Mesangial cell (primary cell): ENCODE results near the gene TCEANC2. TPM values are rescaled to one million over a fixed set of nuclear protein-coding genes. Genes with fewer than 3 reads are reported as not detected.

Experiments
- total RNA-seq: library from RNA; depleted of rRNA; stranded (reverse); fragments of >200 nt; gene quantifications from 2 replicates; pipeline ENCODE4 v1.2.3, GENCODE V29; 2015

The TCEANC2 gene
- total RNA-seq: 2.0 and 2.6 TPM in 2 replicates

DNA sequence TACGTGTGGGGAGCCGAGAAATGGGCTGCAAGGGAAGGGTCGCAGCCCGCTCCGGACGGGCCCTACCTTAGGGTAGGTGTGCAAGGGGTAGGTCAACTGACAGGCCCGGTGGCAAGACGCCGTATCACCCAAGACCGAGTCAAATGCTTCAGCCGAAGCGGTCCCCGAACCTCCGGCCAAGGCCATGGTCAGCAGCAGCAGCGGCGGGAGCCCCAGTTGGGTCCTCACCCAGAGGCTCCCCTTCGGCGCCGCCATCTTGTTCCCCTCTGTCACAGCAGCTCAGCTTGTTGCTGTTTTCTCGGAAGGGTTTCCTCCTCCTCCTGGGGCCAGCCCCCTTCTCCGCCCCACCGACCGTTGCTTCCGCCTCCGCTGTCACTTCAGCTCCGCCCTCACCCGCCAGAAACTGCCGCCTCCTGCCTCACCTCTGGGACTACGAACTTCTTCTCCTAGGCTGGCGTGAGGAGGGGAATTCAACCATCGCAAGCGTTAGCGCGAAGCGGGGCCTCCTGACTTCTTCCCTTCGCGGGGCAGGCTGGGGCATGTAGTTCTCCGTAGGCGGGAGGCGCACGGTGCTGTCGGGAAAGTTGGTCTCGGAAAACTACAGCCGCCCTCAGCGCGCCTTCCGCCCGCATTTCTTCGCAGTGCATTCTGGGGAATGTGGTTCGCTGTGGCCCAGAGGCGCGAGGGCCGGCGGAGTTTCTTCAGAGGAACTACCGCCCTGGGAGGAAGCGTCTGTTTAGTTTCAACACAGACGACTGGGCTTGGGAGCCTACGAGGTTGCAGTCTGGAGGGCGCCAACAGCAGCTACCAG is at the start of gene TCEANC2, which contains the start of gene TMEM59:
Gene TCEANC2 (plus strand): TSS at position 675 of the 811 bp plus-strand sequence. CDS start 815 bp downstream, outside the sequence.
Gene TMEM59 (minus strand): TSS at position 271 of the 811 bp plus-strand sequence. CDS start 16 bp downstream, at position 255.

DNA sequence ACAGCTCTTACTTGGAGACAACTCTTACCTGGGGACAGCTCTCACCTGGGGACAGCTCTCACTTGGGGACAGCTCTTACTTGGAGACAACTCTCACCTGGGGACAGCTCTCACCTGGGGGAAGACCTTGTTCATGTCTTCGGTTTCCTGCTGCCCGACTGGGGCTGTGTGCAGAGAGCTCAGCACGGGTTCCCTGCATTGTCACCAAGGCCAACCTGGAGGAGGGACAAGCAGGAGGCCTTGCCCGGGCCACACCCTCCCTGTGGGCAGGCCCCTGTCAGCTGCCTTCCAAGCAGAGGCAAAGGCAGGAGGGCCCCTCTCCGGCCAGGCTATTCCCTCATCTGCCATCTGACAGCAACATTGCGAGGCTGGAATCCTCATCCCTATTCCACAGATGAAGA is 35.4 kb upstream of the TCEANC2 start, which contains the start of gene LDLRAD1:
Gene LDLRAD1 (minus strand): TSS at position 208 of the 400 bp plus-strand sequence. CDS start 74 bp downstream, at position 134.

DNA sequence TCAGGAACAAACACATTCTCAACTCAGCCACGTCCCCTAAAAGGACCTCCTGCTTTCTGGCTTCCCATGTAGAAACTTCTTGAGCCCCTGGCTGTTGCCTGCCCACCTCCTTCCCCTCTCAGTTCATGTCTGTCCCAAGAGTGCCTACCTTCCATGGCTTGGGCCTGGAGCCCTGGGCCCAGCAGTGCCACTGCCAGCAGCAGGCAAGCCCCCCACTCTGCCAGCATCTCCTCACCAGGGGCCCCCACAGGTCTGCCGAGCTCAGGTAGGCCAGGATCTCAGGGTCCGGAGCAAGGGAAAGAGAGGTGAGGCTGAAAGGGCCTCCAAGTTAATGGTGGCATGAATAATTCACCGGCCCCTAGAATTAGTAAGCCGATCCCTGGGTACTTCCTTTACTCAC is 99.3 kb downstream of the TCEANC2 start, which contains the start of gene CDCP2:
Gene CDCP2 (minus strand): TSS at position 305 of the 400 bp plus-strand sequence. CDS start 78 bp downstream, at position 227.

Other genes starting within 250 kb of the TCEANC2 start
- 11.0 and 44.2 TPM in 2 replicates for gene NDC1, start 215.3 kb upstream of the TCEANC2 start, total RNA-seq
- 14.5 and 29.3 TPM in 2 replicates for gene YIPF1, start 163.8 kb upstream of the TCEANC2 start, total RNA-seq
- not detected in 2 replicates for gene DIO1, start 159.4 kb upstream of the TCEANC2 start, total RNA-seq
- gene IFT25, start 107.9 kb upstream of the TCEANC2 start, total RNA-seq: 12.9 and 28.5 TPM in 2 replicates
- gene LRRC42, start 107.3 kb upstream of the TCEANC2 start, total RNA-seq: 35.9 and 40.1 TPM in 2 replicates
- not detected in 2 replicates for gene LDLRAD1, start 35.4 kb upstream of the TCEANC2 start, total RNA-seq
- gene TMEM59, start 404 bp upstream of the TCEANC2 start, total RNA-seq: 62.4 and 136 TPM in 2 replicates
- not detected in 2 replicates for gene CDCP2, start 99.4 kb downstream of the TCEANC2 start, total RNA-seq
- gene CYB5RL, start 146.4 kb downstream of the TCEANC2 start, total RNA-seq: 4.2 and 6.2 TPM in 2 replicates
- gene MRPL37, start 146.6 kb downstream of the TCEANC2 start, total RNA-seq: 118 and 176 TPM in 2 replicates